ENCODE measurements around the gene GFRA3. TPM values are rescaled to one million over a fixed set of nuclear protein-coding genes. Genes with fewer than 3 reads are reported as not detected.
A peak's percentile ranks its signal among the peaks of the same experiment; 100 is the strongest.
"Not testable (repeated sequence)": the region's sequence is repeated elsewhere in the genome, so short reads cannot be mapped to it uniquely, and the experiment has no call there.

The GFRA3 gene
- polyA plus RNA-seq, 3 donors = 2.3 to 3.8 (median 3.6) TPM

GRCh38 chr5:138252944-138253343, 21.5 kb downstream of the GFRA3 start:
- DNase-seq (ENCODE audit: low read depth in 3 of 3, low spot score in 2 of 3) = no peak

GRCh38 chr5:138247800-138248199, 26.6 kb downstream of the GFRA3 start:
- DNase-seq (ENCODE audit: low read depth in 3 of 3, low spot score in 2 of 3) = not testable (repeated sequence)

- DNase-seq (ENCODE audit: low read depth in 3 of 3, low spot score in 2 of 3) = no peak
These were observed 27.6 kb downstream of the GFRA3 start for GRCh38 chr5:138246822-138247221.

GRCh38 chr5:138246334-138246733, 28.1 kb downstream of the GFRA3 start:
- no peak for DNase-seq (ENCODE audit: low read depth in 3 of 3, low spot score in 2 of 3)

- DNase-seq (ENCODE audit: low read depth in 3 of 3, low spot score in 2 of 3) = no peak
These were observed 28.7 kb downstream of the GFRA3 start for GRCh38 chr5:138245717-138246116.

- DNase-seq (ENCODE audit: low read depth in 3 of 3, low spot score in 2 of 3) = no peak
These were observed 30.6 kb downstream of the GFRA3 start for GRCh38 chr5:138243794-138244193.

GRCh38 chr5:138241688-138242571, 32.5 kb downstream of the GFRA3 start:
- peak in 2 of 3 donors; percentile 23 to 33 for DNase-seq (ENCODE audit: low read depth in 3 of 3, low spot score in 2 of 3)

GRCh38 chr5:138240650-138241385, 33.6 kb downstream of the GFRA3 start:
- no peak for DNase-seq (ENCODE audit: low read depth in 3 of 3, low spot score in 2 of 3)

- no peak for DNase-seq (ENCODE audit: low read depth in 3 of 3, low spot score in 2 of 3)
These were observed 36.4 kb downstream of the GFRA3 start for GRCh38 chr5:138238034-138238433.

GRCh38 chr5:138234651-138235050, 39.8 kb downstream of the GFRA3 start:
- no peak for DNase-seq (ENCODE audit: low read depth in 3 of 3, low spot score in 2 of 3)

- DNase-seq (ENCODE audit: low read depth in 3 of 3, low spot score in 2 of 3) = no peak
These were observed 41.1 kb downstream of the GFRA3 start for GRCh38 chr5:138233280-138233679.

GRCh38 chr5:138230981-138231589, 43.3 kb downstream of the GFRA3 start:
- DNase-seq (ENCODE audit: low read depth in 3 of 3, low spot score in 2 of 3) = no peak

- no peak for DNase-seq (ENCODE audit: low read depth in 3 of 3, low spot score in 2 of 3)
These were observed 44.2 kb downstream of the GFRA3 start for GRCh38 chr5:138230261-138230660.

- no peak for DNase-seq (ENCODE audit: low read depth in 3 of 3, low spot score in 2 of 3)
These were observed 45.0 kb downstream of the GFRA3 start for GRCh38 chr5:138229387-138229786.

- DNase-seq (ENCODE audit: low read depth in 3 of 3, low spot score in 2 of 3) = no peak
These were observed 47.5 kb downstream of the GFRA3 start for GRCh38 chr5:138226910-138227309.

- DNase-seq (ENCODE audit: low read depth in 3 of 3, low spot score in 2 of 3) = no peak
These were observed 49.7 kb downstream of the GFRA3 start for GRCh38 chr5:138224712-138225111.

- no peak for DNase-seq (ENCODE audit: low read depth in 3 of 3, low spot score in 2 of 3)
These were observed 50.9 kb downstream of the GFRA3 start for GRCh38 chr5:138223532-138223931.

GRCh38 chr5:138216799-138217198, 57.6 kb downstream of the GFRA3 start:
- no peak for DNase-seq (ENCODE audit: low read depth in 3 of 3, low spot score in 2 of 3)

GRCh38 chr5:138213161-138214029, 61.0 kb downstream of the GFRA3 start, which contains the start of gene CDC23:
Gene CDC23 (minus strand): TSS chr5:138213323. CDS start chr5:138213312, 11 bp downstream.
- DNase-seq (ENCODE audit: low read depth in 3 of 3, low spot score in 2 of 3) = peak; percentile 96 to 99 (median 99)

GRCh38 chr5:138212828-138213160, 61.6 kb downstream of the GFRA3 start:
- peak in 1 of 3 donors; percentile 20 for DNase-seq (ENCODE audit: low read depth in 3 of 3, low spot score in 2 of 3)
